GM19238 (cell line): ENCODE data around the gene CELF5.
"Not testable (repeated sequence)": the region's sequence is repeated elsewhere in the genome, so short reads cannot be mapped to it uniquely, and the experiment has no call there.

Source experiments
- DNase-seq: peaks from one replicate; pipeline ENCODE4 v3.0.0; 2011; ENCODE audit warnings: low spot score; ENCODE audit not compliant: insufficient read length

CELF5 gene

GRCh38 chr19:3272952-3273351, 48.5 kb downstream of the CELF5 start:
- DNase-seq = no peak

DNA sequence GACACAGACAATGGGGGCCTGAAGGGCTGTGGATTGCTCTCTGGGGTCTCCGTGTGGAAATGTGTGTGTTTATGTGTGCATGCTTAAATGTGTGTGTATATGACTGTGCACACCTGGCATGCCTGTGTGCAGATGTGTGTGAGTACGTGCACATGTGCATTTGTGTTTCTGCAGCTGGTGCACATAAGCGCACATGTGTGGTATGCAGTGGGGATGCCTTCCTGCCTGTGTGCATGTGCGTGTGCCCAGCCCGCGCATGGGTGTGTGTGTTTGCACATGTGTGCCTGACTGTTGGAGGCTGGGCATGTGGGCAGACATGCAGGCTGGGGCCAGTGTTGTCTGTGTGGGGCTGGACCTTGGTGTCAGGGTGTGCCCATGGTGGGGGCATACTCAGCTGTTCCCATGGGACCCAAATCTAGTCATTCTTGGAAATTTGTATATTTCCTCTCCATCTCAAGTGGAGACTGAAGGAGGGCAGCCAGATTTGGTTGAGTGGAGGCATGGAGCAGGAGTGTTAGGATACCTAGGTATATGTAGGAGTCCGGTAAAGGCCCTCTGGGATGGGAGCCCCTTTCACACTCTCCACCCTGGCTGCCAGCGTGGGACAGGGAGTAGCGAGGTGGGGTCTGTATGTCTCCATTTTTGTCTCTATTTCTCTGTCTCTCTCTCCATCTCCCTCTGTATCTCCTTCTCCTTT, 49.9 kb downstream of the CELF5 start:
- DNase-seq = no peak

DNA sequence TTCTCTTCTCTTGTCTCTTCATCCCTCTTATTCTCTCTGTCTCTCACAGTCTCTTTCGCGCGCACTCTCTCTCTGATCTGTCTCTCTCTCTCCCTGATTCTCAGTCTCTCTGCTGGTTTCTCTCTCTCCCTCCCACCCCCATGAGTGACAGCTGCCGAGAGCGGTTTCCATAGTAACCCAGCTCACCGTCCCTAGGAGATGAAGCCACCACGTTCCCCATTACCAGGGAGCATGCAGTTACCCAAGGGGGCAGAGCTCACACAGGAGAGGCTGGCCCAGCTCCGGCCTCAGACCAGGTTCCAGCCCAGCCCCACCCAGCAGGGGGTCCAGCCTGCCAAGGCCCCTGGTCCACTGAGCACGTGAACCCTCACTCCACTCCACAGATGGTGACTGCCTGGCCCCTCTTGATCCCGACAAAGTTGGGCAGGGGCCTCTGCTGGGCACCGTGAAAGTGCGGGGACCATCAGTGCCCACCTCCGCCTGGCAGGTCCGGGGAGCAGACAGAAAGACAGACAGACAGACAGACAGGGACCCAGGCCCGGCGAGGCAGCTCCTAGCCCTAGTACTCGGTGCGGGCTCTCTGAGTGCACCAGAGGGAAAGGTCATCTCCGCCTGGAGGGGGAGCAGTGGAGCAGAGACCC, 50.6 kb downstream of the CELF5 start:
- DNase-seq = peak; percentile 58

DNA sequence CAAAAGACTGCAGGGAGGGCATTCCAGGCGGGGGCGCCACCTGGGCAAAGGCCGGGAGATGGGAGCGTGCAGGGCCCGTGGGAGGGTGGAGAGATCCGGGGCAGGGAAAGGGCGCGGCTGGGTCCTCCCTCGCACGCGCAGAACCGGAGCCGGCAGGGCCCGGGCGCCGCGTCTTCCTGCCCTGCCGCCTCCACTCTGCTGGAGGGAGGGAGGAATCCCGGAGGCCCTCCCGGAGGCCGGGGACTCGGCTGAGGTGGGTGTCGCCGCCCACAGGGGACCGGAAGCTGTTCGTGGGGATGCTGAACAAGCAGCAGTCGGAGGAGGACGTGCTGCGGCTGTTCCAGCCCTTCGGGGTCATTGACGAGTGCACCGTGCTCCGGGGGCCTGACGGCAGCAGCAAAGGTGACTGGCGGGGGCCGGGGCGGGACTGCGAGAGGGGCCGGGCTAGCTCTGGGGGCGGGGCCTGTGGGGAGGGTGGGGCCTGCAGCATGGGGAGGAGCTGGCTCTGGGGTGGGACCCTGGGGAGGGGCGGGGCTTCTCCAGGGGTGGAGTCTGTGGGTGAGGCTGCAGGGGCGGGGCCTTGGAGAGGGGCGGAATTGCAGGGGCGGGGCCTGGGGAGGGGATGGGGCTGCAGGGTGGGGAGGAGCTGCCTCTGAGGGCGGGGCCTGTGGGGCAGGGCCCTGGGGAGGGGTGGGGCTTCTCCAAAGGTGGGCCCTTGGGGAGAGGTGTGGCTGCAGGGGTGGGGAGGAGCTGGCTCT, 51.3 kb downstream of the CELF5 start:
- DNase-seq = peak; percentile 91

GRCh38 chr19:3276341-3276799, 51.9 kb downstream of the CELF5 start:
- peak; percentile 33 for DNase-seq

- DNase-seq = no peak
Observed at GRCh38 chr19:3277649-3278048, 53.2 kb downstream of the CELF5 start.

- DNase-seq = no peak
Observed at GRCh38 chr19:3278294-3278693, 53.8 kb downstream of the CELF5 start.

DNA sequence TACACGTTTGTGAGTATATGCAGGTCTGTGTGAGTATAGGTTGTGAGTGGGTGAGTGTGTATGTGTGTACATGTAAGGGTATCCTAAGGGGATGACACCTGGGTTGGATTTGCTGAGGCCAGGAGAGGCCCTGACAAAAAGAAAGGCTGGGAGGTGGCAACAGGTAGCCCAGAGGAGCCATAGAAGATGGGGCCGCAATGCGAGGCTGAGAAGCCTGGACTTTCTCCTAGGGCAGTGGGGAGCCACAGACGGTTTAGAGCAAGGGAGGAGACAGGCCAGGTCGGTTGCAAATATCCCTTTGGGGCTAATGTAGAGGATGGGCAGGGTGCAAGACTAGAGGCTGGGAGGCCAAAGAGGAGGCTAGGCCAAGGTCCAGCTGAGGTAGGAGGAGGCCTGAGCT, 54.3 kb downstream of the CELF5 start:
- no peak for DNase-seq

DNA sequence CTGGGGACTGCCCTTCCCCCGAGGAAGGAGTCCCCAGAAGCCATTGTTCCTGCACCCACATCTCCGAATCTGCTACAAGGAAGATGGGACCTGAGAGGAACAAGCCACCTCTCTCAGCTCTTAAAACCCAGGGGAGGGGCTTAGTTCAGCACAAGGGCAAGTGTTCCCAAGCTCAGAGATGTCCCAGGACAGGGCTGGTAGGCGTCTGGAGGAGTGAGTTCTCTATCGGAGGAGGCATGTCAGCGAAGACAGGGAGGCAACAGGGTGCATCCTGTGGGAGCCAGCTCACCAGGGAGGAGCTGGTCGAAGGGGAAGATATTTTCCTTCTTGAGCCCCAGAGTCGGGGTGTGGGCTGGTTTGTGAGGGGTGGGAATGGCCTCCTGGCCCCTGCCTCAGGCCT, 54.8 kb downstream of the CELF5 start:
- no peak for DNase-seq

DNA sequence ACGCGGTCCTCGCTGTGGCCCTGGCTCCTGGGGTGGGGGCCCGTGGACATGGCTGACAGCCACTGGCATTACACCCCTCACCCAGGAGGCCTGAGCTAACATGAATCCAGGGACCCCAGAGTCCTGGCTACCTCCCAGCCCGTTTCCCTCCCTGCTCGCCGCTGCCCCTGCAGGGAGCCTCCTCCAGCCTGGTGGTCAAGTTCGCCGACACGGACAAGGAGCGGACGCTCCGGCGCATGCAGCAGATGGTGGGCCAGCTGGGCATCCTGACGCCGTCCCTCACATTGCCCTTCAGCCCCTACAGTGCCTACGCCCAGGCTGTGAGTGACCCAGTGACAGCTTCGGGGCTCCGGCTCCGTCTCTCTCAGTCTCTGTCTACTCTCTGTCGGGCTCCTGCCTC, 56.6 kb downstream of the CELF5 start:
- DNase-seq = no peak

DNA sequence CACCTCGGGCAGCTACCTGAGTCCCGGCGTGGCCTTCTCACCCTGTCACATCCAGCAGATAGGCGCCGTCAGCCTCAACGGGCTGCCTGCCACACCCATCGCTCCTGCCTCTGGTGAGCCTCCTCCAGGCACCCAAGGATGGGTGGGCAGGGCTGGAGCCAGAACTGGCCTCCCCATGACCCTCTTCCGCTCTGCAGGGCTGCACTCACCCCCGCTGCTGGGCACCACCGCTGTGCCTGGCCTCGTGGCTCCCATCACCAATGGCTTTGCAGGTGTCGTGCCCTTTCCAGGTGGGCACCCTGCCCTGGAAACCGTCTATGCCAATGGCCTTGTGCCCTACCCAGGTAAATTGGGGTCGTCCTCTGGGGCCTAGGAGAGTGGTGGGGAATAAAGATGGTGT, 57.7 kb downstream of the CELF5 start:
- no peak for DNase-seq

DNA sequence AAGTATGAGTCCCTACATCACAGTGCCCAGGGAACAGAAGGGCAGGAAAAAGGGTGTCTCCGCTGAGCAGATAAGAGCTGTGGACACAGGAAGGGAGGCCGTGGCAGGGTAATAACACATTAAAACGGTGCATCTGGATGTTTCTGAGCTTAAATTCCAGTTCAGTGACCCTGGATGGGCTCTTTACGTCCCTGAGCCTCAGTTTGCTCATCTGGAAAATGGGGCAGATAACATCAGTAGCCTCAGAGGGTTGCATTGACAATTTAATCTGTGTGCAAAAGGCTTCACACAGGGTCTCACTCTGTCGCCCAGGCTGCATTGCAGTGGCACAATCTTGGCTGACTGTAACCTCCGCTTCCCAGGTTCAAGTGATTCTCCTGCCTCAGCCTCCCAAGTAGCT, 58.1 kb downstream of the CELF5 start:
- DNase-seq = no peak

GRCh38 chr19:3283246-3283751, 58.8 kb downstream of the CELF5 start:
- DNase-seq = no peak

DNA sequence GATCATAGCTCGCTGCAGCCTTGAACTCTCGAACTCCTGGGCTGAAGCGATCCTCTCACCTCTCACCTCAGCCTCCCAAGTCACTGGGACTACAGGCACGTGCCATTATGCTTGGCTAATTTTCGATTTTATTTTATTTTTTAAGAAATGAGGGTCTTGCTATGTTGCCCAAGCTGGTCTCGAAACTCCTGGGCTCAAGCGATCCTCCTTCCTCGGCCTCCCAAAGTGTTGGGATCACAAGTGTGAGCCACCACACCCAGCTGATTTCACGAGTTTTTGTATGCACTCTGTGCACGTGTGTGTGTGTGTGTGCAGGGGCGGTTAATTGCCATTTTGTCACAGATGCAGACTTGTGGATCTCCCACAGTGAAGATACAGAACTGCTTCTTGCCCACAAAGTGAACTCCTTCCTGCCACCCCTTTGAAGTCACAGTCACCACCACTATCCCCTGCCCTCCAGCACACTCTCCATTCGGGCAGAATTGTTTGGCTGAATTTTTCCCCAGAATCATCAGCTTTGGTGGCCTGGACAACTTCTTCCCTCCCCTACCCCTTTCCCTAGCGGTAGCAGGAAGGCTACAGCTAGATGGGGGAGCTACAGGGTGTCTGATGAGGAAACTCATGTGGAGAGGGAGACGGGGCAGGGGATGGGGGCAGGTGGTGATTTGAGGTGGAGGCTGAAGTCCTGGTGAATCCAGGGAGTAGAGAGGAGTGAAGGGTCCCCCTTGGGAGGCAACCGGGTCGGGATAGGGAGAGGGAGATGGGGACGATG, 59.6 kb downstream of the CELF5 start:
- DNase-seq = no peak

GRCh38 chr19:3284759-3285646, 60.5 kb downstream of the CELF5 start:
- DNase-seq = peak; percentile 45

GRCh38 chr19:3285647-3286176, 61.3 kb downstream of the CELF5 start:
- DNase-seq = no peak

DNA sequence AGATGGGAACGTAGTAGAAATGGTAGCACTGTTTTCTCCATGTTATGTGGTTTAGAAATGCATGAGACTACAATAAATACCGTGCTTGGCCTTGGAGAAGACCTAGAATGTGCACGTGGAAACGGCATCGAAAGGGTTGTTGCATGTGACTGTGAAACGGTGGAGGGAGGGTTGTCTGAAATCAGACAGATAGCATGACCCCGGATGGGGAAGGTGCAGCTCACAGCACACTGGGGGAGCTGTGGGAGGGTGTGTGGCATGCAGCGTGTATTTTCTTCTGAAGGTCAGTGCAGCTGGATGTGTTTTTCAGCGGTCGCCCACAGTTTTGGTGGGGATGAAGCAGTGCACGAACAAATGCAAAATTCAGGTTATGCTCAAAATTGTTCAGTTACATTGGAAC, 63.4 kb downstream of the CELF5 start:
- DNase-seq = no peak

DNA sequence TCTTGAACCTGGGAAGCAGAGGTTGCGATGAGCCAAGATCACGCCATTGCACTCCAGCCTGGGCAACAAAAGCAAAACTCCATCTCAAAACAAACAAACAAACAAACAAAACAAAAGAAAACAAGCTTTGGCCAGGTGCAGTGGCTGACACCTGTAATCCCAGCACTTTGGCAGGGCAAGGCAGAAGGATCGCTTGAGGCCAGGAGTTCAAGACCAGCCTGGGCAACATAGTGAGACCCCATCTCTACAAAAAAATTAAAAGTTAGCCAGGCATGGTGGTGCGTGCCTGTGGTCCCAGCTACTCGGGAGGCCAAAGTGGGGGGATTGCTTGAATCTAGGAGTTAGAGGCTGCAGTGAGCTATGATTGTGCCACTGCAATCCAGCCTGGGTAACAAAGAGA, 64.0 kb downstream of the CELF5 start:
- not testable (repeated sequence) for DNase-seq

DNA sequence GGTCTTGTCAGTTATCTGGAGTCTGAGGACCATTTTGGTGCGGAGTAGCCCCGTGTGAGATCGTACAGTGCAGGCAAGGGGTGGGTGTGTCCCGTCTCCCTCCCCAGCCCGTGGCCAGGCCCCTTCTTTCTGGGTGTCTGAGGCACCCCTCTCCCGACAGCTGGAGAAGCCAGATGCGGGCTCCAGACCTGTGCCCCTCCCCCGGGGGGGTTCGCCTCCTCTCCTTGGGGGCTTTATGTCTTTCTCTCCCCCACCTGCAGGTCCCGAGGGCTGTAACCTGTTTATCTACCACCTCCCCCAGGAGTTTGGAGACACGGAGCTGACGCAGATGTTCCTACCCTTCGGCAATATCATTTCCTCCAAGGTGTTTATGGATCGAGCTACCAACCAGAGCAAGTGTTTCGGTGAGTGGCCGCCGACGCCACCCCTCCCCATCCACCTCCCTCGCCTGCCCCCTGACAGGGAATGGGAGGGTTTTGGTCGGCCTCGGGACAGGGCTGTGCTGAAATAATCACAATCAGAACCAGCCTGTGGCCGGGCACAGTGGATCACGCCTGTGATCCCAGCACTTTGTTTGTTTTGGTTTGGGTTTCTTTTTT, 65.6 kb downstream of the CELF5 start:
- DNase-seq = no peak

GRCh38 chr19:3290858-3291257, 66.4 kb downstream of the CELF5 start:
- not testable (repeated sequence) for DNase-seq
